ENCODE measurements around the gene SCRN1. TPM values are rescaled to one million over a fixed set of nuclear protein-coding genes. Genes with fewer than 3 reads are reported as not detected.

The SCRN1 gene
- total and polyA plus RNA-seq, 2 of the 4 experiments (the other 2 are of a cell fraction): 57.1 to 124 TPM

DNA sequence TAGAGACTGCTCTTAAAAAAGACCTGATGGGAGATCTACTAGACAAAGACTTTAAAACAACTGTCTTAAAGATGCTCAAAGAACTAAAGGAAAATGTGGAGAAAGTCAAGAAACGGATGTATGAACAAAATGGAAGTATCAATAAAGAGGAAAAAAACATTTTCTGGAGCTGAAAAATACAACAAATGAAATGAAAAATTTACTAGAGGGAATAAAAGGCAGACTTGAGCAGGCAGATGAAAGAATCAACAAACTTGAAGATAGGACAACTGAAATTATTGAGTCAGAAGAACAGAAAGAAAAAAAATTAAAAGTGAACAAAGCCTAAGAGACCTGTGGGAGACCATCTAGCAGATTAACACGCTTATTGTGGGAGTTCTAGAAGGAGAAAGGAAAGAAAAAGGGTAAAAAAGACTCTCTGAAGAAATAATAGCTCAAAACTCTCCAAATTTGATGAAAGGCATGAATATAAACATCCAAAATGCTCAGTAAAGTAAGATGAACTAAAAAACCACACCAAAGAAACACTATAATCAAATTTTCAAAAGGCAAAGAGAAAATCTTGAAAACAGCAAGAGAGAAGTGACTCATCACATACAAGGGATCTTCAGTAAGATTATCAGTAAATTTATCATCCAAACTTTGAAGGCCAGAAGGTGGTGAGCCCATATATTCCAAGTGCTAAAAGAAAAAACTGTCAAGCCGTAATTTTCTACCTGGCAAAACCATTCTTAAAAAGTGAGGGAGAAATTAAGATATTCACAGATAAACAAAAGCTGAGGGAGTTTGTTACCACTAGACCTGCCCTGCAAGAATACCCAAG lies 83.2 kb downstream of the SCRN1 start:
- Histone ChIP-seq H3K27ac (ENCODE audit: insufficient read depth, low read length) (no peak overlapping the region), H2BK15ac (ENCODE audit: low read depth, low read length) (no peak overlapping the region), H3K18ac (ENCODE audit: low read depth, low read length) (no peak overlapping the region), H2BK5ac (ENCODE audit: low read depth, low read length, poor library complexity, severe bottlenecking) (no peak overlapping the region), H3K4me3 (ENCODE audit: insufficient read depth, low read depth, low read length) (no peak overlapping the region), H3K9me3 (ENCODE audit: control insufficient read depth, insufficient read depth, low read length) (peaks cover 6% of the 10 kb centered on the region; the same call in 1 of the 2 replicates), H3K56ac (ENCODE audit: extremely low read depth, insufficient read depth, low read length) (no peak overlapping the region), H3K14ac (replicated peaks; ENCODE audit: low read depth, low read length) (no peak overlapping the region), H3K27me3 (ENCODE audit: control insufficient read depth, insufficient read depth, low read length) (no peaks in the 10 kb centered on the region), H3K9me1 (ENCODE audit: insufficient read depth, low read length) (no peaks in the 10 kb centered on the region), H3K23ac (ENCODE audit: low read depth, low read length) (no peak overlapping the region), H3K36me3 (ENCODE audit: control insufficient read depth, insufficient read depth, low read length) (no peaks in the 10 kb centered on the region), H3K79me1 (ENCODE audit: low read depth in 1 of 2, low read length in 2 of 2) (no peaks in the 10 kb centered on the region), H4K91ac (ENCODE audit: insufficient read depth, low read depth, low read length) (no peak overlapping the region), H2BK20ac (ENCODE audit: low read depth, low read length) (no peak overlapping the region), H3K4ac (ENCODE audit: low read depth, low read length) (no peak overlapping the region), H4K5ac (ENCODE audit: low read depth, low read length) (no peak overlapping the region), H2AK9ac (replicated peaks; ENCODE audit: low read depth, low read length, poor library complexity) (no peak overlapping the region), H3K4me1 (ENCODE audit: control insufficient read depth, insufficient read depth, low read length) (no peaks in the 10 kb centered on the region), H3K9ac (ENCODE audit: low read depth, low read length) (no peak overlapping the region), H4K8ac (ENCODE audit: low read depth in 2 of 2, low read length in 2 of 2) (no peak overlapping the region), H2AK5ac (ENCODE audit: low read depth, low read length) (no peak overlapping the region), H3K4me2 (ENCODE audit: low read depth, low read length) (no peak overlapping the region), H2AFZ (replicated peaks; ENCODE audit: low read length, poor library complexity) (no peak overlapping the region), H2BK120ac (ENCODE audit: low read depth, low read length) (no peak overlapping the region), H4K20me1 (ENCODE audit: insufficient read depth, low read length) (no peaks in the 10 kb centered on the region)
- TF ChIP-seq CHD1 (IDR thresholded peaks at IDR 0.05; ENCODE audit: low read depth, low read length): no peak
- no peak for TF ChIP-seq POLR2A (IDR thresholded peaks at IDR 0.05; ENCODE audit: low read depth, low read length)
- no peak for TF ChIP-seq BHLHE40 (IDR thresholded peaks at IDR 0.05; ENCODE audit: low read depth, low read length)
- TF ChIP-seq SMC3 (IDR thresholded peaks at IDR 0.05; ENCODE audit: low read depth, low read length): no peak
- no peak for TF ChIP-seq MAZ (IDR thresholded peaks at IDR 0.05; ENCODE audit: borderline replicate concordance, low read depth, low read length)
- ATAC-seq (ENCODE audit: low read depth): no peak
- WGBS, 2 experiments (ENCODE audit: extremely low coverage in 2 of 2, insufficient read length in 1 of 2): 40% methylated on average over 1 of the region's 3 CpGs; no CpG with 5 or more reads in 1 of the 2 experiments
- no peak for DNase-seq
- BruUV-seq (replicated peaks): no TSS peak
- ChIA-PET CTCF (interaction anchor here (1.2 to 2.1 kb wide), 2 partner anchors 15 to 28 kb away, joined by 3 to 10 read pairs; no protein-coding TSS in a partner anchor), POLR2A (ENCODE audit: unreplicated experiment) (no interaction called here)
- intact Hi-C loops (cut with micrococcal nuclease) (no loop called here), in situ Hi-C loops (cut with MboI; ENCODE audit: low sequenced_read_pairs) (no loop called here), dilution Hi-C loops (cut with HindIII; ENCODE audit: low sequenced_read_pairs, unreplicated experiment) (no loop called here)

Measured in IMR-90 (cell line).